Left lung (tissue), 10 donors: ENCODE measurements around the gene LHX6. TPM values are rescaled to one million over a fixed set of nuclear protein-coding genes. Genes with fewer than 3 reads are reported as not detected.

Source experiments
- ATAC-seq: fragments of 200-7000 bp; cut with Tn5 transposase; one replicate; pipeline ENCODE4 v1.9.1; 2020; ENCODE audit warnings: moderate library complexity
- DNase-seq, 4 donors: peaks; one replicate each; pipeline ENCODE4 v3.0.0-alpha.2; 2013 to 2020
- H3K27ac ChIP-seq, 2 donors: fragments of 200-600 bp; sonication (generic) in 1 of 2; one replicate each; pipeline versions ENCODE4 v1.5.0 to v1.8.0; 2020 to 2021
- H3K27me3 ChIP-seq, 2 donors: fragments of 200-600 bp; sonication (generic) in 1 of 2; one replicate each; pipeline versions ENCODE4 v1.5.0 to v1.8.0; 2020 to 2021
- H3K36me3 ChIP-seq, 2 donors: fragments of 200-600 bp; sonication (generic) in 1 of 2; one replicate each; pipeline versions ENCODE4 v1.5.0 to v1.8.0; 2020 to 2021
- H3K4me1 ChIP-seq, 2 donors: fragments of 200-600 bp; one replicate each; pipeline ENCODE4 v1.8.0; 2021
- H3K4me3 ChIP-seq, 2 donors: fragments of 200-600 bp; sonication (generic) in 1 of 2; one replicate each; pipeline versions ENCODE4 v1.5.0 to v1.8.0; 2020 to 2021; ENCODE audit warnings: mild to moderate bottlenecking in 1 of 2
- H3K9me3 ChIP-seq, 2 donors: fragments of 200-600 bp; sonication (generic) in 1 of 2; one replicate each; pipeline versions ENCODE4 v1.5.0 to v1.8.0; 2020 to 2021
- CTCF ChIP-seq, 2 donors: fragments of 200-600 bp; sonication (generic) in 1 of 2; IDR thresholded peaks; one replicate each; pipeline versions ENCODE4 v1.5.0 to v1.8.0; 2021; ENCODE audit warnings: antibody characterized with exemption in 2 of 2
- intact Hi-C, 2 donors: fragments of 100-400 bp; cut with DNase I; formaldehyde crosslinking; loops; one replicate each; pipeline versions ENCODE4 v1.11.2 to v1.14.2; 2022
- polyA plus RNA-seq, 6 donors: library from polyadenylated mRNA; unstranded; fragments of 120-200 nt; gene quantifications; one replicate each; pipeline ENCODE4 v1.2.1, GENCODE V29; 2013; ENCODE audit not compliant: insufficient read length in 6 of 6
- total RNA-seq, 2 donors: library from RNA; stranded (reverse); fragmentation: NEBNext Ultra II Directional; extraction: Animal tissue kit (Norgen Biotek cat#: 25700); gene quantifications; one replicate each; pipeline ENCODE4 v1.2.1, GENCODE V29; 2021
- donor health status: DM: no; HTN: yes; CAD: no.
- donor health status: DM: no; HTN: no; CAD: no.

LHX6 gene
- total and polyA plus RNA-seq, 8 donors: 4.8 to 25.4 (median 18.2) TPM

GRCh38 chr9:122268041-122268814, 39.5 kb upstream of the LHX6 start:
- Histone ChIP-seq H3K9me3 (no peaks in the 10 kb centered on the region), H3K4me1 (peaks cover 13 to 26% of the 10 kb centered on the region in 2 donors), H3K27me3 (no peaks in the 10 kb centered on the region), H3K36me3 (peaks cover 0 to 24% of the 10 kb centered on the region in 2 donors), H3K4me3 (no peak overlapping the region), H3K27ac (no peak overlapping the region)
- DNase-seq: no peak
- intact Hi-C loops: no loop called here
- no peak for TF ChIP-seq CTCF (IDR thresholded peaks at IDR 0.05)
- no peak for ATAC-seq

- H3K4me3 ChIP-seq: peak overlapping the region; percentile 57 to 63
- H3K27me3 ChIP-seq: no peaks in the 10 kb centered on the region
- peaks cover 0 to 12% of the 10 kb centered on the region in 2 donors for H3K36me3 ChIP-seq
- H3K4me1 ChIP-seq: peaks cover 14 to 44% of the 10 kb centered on the region in 2 donors
- intact Hi-C loops: no loop called here
- ATAC-seq (peak; percentile 27), DNase-seq (no peak)
- peak overlapping the region; percentile 90 to 95 for H3K27ac ChIP-seq
- TF ChIP-seq CTCF (IDR thresholded peaks at IDR 0.05): no peak
- no peaks in the 10 kb centered on the region for H3K9me3 ChIP-seq
Observed at GRCh38 chr9:122265149-122265915, 36.6 kb upstream of the LHX6 start.

- Histone ChIP-seq H3K27me3 (no peaks in the 10 kb centered on the region), H3K4me3 (peak within 1 kb of the TSS; percentile 57 to 63), H3K9me3 (no peaks in the 10 kb centered on the region), H3K36me3 (peaks cover 0 to 20% of the 10 kb centered on the region in 2 donors), H3K4me1 (peaks cover 14 to 44% of the 10 kb centered on the region in 2 donors), H3K27ac (peak within 1 kb of the TSS; percentile 90 to 95)
- peak; percentile 90 to 96 (median 95) for DNase-seq
- intact Hi-C loops: no loop called here
- TF ChIP-seq CTCF (IDR thresholded peaks at IDR 0.05): no peak
- ATAC-seq: peak; percentile 92
Observed at GRCh38 chr9:122264360-122265148, 35.8 kb upstream of the LHX6 start, which contains the start of the genes MRRF and RBM18. Gene MRRF (plus strand): TSS chr9:122264882. CDS start chr9:122270892, 6,010 bp downstream. Gene RBM18 (minus strand): TSS chr9:122264840. CDS start chr9:122261492, 3,348 bp downstream.

GRCh38 chr9:122263699-122264349, 35.1 kb upstream of the LHX6 start:
- H3K4me1 ChIP-seq: peaks cover 14 to 44% of the 10 kb centered on the region in 2 donors
- H3K27ac ChIP-seq: peak overlapping the region; percentile 90 to 95
- intact Hi-C loops: no loop called here
- ATAC-seq (no peak), DNase-seq (no peak)
- H3K36me3 ChIP-seq: peaks cover 0 to 27% of the 10 kb centered on the region in 2 donors
- H3K9me3 ChIP-seq: no peaks in the 10 kb centered on the region
- no peaks in the 10 kb centered on the region for H3K27me3 ChIP-seq
- peak overlapping the region; percentile 57 to 63 for H3K4me3 ChIP-seq
- TF ChIP-seq CTCF (IDR thresholded peaks at IDR 0.05): no peak
